ENCODE data around the gene STUM. TPM values are rescaled to one million over a fixed set of nuclear protein-coding genes. Genes with fewer than 3 reads are reported as not detected.

The STUM gene
- polyA plus RNA-seq, 2 of the 4 experiments (the other 2 are of a cell fraction): not detected

DNA sequence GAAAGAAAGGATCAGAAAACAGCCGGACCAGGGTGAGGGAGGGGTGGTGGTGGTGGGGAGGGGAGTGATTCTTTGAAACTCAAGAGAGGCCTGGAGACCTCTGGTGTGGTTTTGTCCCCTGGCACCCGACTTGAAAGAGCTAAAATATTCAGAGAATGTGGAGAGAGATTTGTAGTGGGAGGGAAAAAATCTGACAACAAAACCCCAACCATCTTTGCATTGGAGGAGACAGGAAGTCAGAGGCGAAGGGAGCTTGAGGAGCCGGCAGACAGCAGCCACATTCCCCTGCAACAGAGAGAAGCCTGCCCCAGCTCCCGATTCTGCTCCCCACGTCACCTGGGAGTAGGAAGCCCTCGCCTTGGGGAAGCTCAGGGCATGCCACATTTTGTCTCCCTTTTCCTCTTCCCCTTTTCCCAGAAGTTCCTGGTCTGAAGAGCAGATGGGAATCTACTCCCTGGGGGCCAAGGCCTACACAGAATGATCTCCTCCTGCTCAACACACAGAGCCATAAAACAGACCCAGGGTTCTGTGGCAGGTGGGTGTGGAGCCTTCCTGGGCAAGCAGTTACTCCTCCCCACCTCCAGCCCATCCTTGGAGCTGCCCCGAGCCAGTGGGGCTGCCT is 105.6 kb downstream of the STUM start (continued):
- TF ChIP-seq ZSCAN20 (CRISPR knock-in tag; IDR thresholded peaks at IDR 0.05): no peak
- TF ChIP-seq RFX5 (IDR thresholded peaks at IDR 0.05): no peak
- TF ChIP-seq CHD4 (IDR thresholded peaks at IDR 0.05; ENCODE audit: borderline replicate concordance): no peak
- TF ChIP-seq, protein P1, sequence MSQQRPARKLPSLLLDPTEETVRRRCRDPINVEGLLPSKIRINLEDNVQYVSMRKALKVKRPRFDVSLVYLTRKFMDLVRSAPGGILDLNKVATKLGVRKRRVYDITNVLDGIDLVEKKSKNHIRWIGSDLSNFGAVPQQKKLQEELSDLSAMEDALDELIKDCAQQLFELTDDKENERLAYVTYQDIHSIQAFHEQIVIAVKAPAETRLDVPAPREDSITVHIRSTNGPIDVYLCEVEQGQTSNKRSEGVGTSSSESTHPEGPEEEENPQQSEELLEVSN (IDR thresholded peaks at IDR 0.05; ENCODE audit: borderline replicate concordance, low read depth): no peak
- TF ChIP-seq, protein P2, sequence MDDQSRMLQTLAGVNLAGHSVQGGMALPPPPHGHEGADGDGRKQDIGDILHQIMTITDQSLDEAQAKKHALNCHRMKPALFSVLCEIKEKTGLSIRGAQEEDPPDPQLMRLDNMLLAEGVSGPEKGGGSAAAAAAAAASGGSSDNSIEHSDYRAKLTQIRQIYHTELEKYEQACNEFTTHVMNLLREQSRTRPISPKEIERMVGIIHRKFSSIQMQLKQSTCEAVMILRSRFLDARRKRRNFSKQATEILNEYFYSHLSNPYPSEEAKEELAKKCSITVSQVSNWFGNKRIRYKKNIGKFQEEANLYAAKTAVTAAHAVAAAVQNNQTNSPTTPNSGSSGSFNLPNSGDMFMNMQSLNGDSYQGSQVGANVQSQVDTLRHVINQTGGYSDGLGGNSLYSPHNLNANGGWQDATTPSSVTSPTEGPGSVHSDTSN (IDR thresholded peaks at IDR 0.05): no peak
- TF ChIP-seq SMC3 (IDR thresholded peaks at IDR 0.05): no peak

DNA sequence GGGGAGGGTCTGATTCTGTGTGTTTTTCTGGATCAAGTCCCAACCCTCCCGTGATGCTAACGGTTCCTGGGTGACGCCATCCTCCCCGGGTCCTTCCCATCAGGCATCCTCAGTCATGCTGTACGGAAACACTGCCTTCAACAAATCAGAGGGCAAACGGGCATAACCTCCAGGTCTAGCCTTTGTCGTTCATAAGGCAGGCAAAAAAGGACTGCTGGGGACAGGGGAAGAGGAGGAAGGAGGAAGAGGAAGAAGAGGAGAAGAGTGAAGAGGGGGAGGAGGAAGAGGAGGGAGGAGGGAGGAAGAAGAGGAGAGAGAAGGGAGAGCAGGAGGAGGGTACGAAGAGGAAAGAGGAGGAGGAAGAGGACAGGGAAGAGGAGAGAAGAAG is 106.1 kb downstream of the STUM start:
- no peak for FAIRE-seq
- H3K4me2 ChIP-seq: no peak overlapping the region
- TF ChIP-seq MAFK (IDR thresholded peaks at IDR 0.05; ENCODE audit: partially characterized antibody) (no peak), EHMT2 (IDR thresholded peaks at IDR 0.05; ENCODE audit: low read depth) (no peak), BHLHE40 (IDR thresholded peaks at IDR 0.05; ENCODE audit: low read depth, low read length) (no peak), ZC3H11A (IDR thresholded peaks at IDR 0.05) (no peak), SMC3 (IDR thresholded peaks at IDR 0.05) (no peak), HEYL (CRISPR knock-in tag; IDR thresholded peaks at IDR 0.05) (no peak)
- TF ChIP-seq, protein P3, sequence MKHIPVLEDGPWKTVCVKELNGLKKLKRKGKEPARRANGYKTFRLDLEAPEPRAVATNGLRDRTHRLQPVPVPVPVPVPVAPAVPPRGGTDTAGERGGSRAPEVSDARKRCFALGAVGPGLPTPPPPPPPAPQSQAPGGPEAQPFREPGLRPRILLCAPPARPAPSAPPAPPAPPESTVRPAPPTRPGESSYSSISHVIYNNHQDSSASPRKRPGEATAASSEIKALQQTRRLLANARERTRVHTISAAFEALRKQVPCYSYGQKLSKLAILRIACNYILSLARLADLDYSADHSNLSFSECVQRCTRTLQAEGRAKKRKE (CRISPR knock-in tag; IDR thresholded peaks at IDR 0.05; ENCODE audit: low read depth): no peak
- TF ChIP-seq, protein P1 (IDR thresholded peaks at IDR 0.05; ENCODE audit: borderline replicate concordance, low read depth): no peak
- TF ChIP-seq, protein P4, sequence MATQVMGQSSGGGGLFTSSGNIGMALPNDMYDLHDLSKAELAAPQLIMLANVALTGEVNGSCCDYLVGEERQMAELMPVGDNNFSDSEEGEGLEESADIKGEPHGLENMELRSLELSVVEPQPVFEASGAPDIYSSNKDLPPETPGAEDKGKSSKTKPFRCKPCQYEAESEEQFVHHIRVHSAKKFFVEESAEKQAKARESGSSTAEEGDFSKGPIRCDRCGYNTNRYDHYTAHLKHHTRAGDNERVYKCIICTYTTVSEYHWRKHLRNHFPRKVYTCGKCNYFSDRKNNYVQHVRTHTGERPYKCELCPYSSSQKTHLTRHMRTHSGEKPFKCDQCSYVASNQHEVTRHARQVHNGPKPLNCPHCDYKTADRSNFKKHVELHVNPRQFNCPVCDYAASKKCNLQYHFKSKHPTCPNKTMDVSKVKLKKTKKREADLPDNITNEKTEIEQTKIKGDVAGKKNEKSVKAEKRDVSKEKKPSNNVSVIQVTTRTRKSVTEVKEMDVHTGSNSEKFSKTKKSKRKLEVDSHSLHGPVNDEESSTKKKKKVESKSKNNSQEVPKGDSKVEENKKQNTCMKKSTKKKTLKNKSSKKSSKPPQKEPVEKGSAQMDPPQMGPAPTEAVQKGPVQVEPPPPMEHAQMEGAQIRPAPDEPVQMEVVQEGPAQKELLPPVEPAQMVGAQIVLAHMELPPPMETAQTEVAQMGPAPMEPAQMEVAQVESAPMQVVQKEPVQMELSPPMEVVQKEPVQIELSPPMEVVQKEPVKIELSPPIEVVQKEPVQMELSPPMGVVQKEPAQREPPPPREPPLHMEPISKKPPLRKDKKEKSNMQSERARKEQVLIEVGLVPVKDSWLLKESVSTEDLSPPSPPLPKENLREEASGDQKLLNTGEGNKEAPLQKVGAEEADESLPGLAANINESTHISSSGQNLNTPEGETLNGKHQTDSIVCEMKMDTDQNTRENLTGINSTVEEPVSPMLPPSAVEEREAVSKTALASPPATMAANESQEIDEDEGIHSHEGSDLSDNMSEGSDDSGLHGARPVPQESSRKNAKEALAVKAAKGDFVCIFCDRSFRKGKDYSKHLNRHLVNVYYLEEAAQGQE (IDR thresholded peaks at IDR 0.05): no peak
- TF ChIP-seq, protein P5, sequence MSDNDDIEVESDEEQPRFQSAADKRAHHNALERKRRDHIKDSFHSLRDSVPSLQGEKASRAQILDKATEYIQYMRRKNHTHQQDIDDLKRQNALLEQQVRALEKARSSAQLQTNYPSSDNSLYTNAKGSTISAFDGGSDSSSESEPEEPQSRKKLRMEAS (IDR thresholded peaks at IDR 0.05): no peak
- TF ChIP-seq, protein P6, sequence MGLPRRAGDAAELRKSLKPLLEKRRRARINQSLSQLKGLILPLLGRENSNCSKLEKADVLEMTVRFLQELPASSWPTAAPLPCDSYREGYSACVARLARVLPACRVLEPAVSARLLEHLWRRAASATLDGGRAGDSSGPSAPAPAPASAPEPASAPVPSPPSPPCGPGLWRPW (IDR thresholded peaks at IDR 0.05): no peak
- no peak for DNase-seq (ENCODE audit: low read depth in 1 of 2, low spot score in 1 of 2)
- no peak overlapping the region for H3K27ac ChIP-seq
- H3K4me3 ChIP-seq: no peak overlapping the region
- POLR2A ChIA-PET: no interaction called here
- 0 out of 3 replicates have a peak, but pooled peaks cover 3% of the 10 kb centered on the region for H3K4me1 ChIP-seq
- H3K9me3 ChIP-seq: no peaks in the 10 kb centered on the region
- 71% methylated on average over 8 of the region's 8 CpGs for WGBS (ENCODE audit: missing lambda C conversion rate)
- CTCF ChIA-PET: interaction anchor here (0.8 to 4.3 kb wide), 4 partner anchors 21 to 173 kb away, joined by 3 to 17 read pairs (median 4); no protein-coding TSS in a partner anchor
- ATAC-seq: no peak

Measured in A549 (cell line).